GM10266 (cell line): Measurements from ENCODE around the gene TXNL1.
"Not testable (repeated sequence)": the region's sequence is repeated elsewhere in the genome, so short reads cannot be mapped to it uniquely, and the experiment has no call there.

Source experiments
- DNase-seq: peaks from one replicate; pipeline ENCODE4 v3.0.0; 2012; ENCODE audit errors: extremely low spot score
- TF ChIP-seq, protein P1 (sequence below): IDR thresholded peaks from 2 replicates; pipeline ENCODE4 v1.5.1; 2012; ENCODE audit warnings: mild to moderate bottlenecking, low read depth; ENCODE audit not compliant: control insufficient read depth, insufficient read depth; ENCODE audit errors: missing control alignments

TXNL1 gene

DNA sequence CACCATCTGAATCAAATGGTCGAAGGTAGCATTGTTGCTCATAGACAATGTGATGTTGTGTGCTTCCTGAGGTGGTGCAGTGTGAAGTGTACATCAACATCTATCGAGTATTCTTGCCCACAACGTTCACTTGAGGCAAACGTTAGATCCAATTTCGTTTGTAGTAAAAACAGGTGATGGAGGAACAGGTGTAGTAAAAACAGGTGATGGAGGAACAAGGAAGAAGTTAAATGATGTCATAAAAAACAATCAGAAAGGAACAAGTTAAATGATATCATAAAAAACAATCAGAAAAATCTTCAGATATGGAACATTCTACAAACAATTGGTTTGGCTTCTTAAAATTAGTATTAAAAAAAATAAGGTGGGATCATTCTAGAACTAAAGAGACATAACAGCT, 24.1 kb upstream of the TXNL1 start:
- no peak for DNase-seq
- TF ChIP-seq, protein P1, sequence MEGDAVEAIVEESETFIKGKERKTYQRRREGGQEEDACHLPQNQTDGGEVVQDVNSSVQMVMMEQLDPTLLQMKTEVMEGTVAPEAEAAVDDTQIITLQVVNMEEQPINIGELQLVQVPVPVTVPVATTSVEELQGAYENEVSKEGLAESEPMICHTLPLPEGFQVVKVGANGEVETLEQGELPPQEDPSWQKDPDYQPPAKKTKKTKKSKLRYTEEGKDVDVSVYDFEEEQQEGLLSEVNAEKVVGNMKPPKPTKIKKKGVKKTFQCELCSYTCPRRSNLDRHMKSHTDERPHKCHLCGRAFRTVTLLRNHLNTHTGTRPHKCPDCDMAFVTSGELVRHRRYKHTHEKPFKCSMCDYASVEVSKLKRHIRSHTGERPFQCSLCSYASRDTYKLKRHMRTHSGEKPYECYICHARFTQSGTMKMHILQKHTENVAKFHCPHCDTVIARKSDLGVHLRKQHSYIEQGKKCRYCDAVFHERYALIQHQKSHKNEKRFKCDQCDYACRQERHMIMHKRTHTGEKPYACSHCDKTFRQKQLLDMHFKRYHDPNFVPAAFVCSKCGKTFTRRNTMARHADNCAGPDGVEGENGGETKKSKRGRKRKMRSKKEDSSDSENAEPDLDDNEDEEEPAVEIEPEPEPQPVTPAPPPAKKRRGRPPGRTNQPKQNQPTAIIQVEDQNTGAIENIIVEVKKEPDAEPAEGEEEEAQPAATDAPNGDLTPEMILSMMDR, result no peak

DNA sequence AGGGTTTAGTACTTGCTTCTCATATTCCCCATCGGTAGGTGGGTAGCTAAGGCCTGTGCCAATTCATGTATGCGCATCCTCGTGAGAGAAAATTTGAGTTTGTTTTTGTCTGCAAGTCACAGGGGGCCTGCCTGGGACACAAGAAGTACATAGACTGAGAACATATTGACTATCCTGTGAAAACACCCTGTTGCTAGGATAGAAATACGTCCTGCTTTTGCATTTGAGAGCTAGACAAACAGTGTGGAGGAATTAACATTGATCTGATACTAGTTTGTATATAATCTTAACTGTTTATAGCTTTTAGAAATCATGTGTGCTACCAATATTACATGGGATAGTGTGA, 23.6 kb upstream of the TXNL1 start:
- no peak for DNase-seq
- TF ChIP-seq, protein P1, result no peak

DNA sequence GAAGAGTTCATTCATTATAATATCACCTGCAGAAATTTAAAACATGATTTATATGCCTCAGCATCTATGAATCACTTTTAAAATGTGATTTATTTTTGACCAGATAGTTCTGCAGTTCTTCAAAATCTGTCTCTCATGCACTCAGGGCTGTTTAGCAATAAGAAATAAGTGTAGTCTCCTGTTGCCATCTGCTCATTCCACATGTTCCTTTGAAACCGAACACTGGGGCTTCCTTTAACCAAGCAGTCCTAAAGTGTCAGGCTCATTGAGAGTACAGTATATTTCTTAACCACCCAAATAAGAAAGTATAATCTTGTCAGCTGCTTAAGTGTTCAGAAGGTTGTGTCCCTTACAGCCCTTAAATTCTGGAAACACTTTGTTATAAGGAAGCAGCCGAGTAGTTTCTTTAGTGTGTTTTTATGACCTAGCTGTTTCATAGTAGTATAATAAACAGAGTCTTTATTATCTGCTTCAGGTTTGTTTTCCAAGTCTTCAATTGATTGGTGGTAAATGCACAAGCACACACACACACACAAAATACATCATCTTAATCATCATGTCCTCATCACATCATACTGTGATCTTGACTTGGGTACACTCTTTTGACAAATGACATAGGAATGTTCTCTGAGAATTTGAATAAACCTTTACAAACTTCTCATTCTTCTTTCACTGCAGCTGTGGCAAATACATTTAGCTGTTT, 23.1 kb upstream of the TXNL1 start:
- no peak for DNase-seq
- TF ChIP-seq, protein P1, result no peak

GRCh38 chr18:56660655-56661054, 22.3 kb upstream of the TXNL1 start:
- no peak for DNase-seq

DNA sequence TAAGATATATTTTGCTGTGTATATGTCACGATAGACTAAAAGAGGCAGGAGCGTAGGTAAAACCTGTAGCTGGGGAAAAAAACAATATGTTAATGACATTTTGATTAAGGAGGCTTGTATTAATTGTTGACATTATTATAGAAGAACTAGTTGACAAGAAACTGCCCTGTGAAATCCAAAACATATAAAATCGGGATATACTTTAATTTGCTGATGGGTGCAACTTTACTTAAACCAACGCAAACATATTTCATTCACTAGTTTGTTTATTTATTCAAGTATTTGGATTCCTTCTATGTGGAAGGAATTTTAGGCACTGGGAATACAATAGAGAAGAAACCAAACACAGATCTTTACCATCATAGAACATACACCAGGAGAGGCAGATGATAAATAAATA, 20.7 kb upstream of the TXNL1 start:
- TF ChIP-seq, protein P1, result no peak
- DNase-seq, result no peak

More at GRCh38 chr18:56660655-56661054, 22.3 kb upstream of the TXNL1 start:
- TF ChIP-seq, protein P1, result no peak

DNA sequence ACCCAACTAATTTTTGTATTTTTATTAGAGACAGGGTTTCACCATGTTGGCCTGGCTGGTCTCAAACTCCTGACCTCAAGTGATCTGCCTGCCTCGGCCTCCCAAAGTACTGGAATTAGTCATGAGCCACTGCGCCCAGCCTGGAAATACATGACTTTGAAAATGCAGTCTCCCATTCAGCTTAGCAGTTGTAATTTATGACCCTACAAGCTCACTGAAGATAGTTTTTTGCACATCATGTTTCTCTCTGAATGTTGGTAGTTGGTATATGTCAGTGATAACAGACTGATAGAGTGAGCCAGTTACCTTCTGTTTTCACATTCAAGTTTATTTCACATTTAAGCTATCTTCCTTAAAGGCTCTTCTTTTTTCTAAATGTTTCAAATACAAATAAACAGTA, 19.9 kb upstream of the TXNL1 start:
- TF ChIP-seq, protein P1, result no peak
- DNase-seq, result no peak

DNA sequence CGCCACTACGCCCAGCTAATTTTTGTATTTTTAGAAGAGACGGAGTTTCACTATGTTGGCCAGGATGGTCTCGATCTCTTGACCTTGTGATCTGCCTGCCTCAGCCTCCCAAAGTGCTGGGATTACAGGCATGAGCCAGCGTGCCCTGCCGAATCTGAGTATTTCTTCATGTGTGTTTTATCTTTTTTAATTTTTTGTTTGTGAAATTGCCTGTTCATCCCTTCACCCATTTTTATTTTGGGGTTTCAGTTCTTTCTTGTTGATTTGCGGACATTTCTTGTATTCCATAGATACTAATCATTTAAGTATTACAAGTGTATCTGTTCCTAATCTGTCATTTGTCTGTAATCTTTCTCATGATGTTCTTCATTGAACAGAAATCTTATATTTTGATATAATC, 15.9 kb upstream of the TXNL1 start:
- not testable (repeated sequence) for DNase-seq

- DNase-seq, result no peak
- TF ChIP-seq, protein P1, result no peak
Measured at GRCh38 chr18:56652802-56653201, 14.4 kb upstream of the TXNL1 start.
